ENCODE measurements around the gene NAXD. TPM values are rescaled to one million over a fixed set of nuclear protein-coding genes. Genes with fewer than 3 reads are reported as not detected.

Gene NAXD
- total RNA-seq, 1 experiment from 2014 or later, result 15.1 TPM

DNA sequence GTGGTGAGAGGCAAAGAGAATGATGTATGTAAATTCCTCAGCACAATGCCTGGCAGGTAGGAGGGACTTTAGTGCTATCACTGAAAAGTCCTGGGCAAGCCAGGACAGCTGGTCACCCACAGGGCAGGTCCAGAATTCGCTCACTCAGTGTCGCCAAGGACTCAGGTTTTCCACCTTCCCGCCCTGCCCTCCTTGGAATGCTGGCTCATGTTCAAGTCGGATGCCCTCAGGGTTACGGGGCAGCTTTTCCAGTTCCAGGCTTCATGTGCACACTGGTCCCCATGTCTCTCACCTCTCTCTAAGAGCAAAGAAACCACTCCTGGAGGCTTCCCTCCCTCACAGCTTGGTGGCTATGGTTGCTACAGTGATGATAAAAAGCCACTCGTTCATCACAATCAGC is 24.8 kb upstream of the NAXD start:
- CTCF ChIA-PET, result no interaction called here
- no peak for DNase-seq (ENCODE audit: low read depth, low spot score)
- Histone ChIP-seq H3K27ac (ENCODE audit: low read length) (no peak overlapping the region), H3K4me3 (ENCODE audit: low read depth in 2 of 2, low read length in 2 of 2) (no peak overlapping the region), H3K36me3 (ENCODE audit: control insufficient read depth, insufficient read depth, low read length) (no peaks in the 10 kb centered on the region), H3K9me3 (ENCODE audit: control insufficient read depth, insufficient read depth, low read depth, low read length) (no peaks in the 10 kb centered on the region), H3K4me1 (ENCODE audit: control insufficient read depth, insufficient read depth, low read length) (no peaks in the 10 kb centered on the region), H3K27me3 (ENCODE audit: control insufficient read depth, insufficient read depth, low read length) (no peaks in the 10 kb centered on the region)
- TF ChIP-seq TCF7L2 (IDR thresholded peaks at IDR 0.05; ENCODE audit: low read depth, low read length) (no peak), SIN3A (IDR thresholded peaks at IDR 0.05; ENCODE audit: borderline replicate concordance, insufficient read depth, low read depth, low read length) (no peak), POLR2AphosphoS5 (IDR thresholded peaks at IDR 0.05; ENCODE audit: low read depth, low read length) (no peak)
- TF ChIP-seq, protein P1, sequence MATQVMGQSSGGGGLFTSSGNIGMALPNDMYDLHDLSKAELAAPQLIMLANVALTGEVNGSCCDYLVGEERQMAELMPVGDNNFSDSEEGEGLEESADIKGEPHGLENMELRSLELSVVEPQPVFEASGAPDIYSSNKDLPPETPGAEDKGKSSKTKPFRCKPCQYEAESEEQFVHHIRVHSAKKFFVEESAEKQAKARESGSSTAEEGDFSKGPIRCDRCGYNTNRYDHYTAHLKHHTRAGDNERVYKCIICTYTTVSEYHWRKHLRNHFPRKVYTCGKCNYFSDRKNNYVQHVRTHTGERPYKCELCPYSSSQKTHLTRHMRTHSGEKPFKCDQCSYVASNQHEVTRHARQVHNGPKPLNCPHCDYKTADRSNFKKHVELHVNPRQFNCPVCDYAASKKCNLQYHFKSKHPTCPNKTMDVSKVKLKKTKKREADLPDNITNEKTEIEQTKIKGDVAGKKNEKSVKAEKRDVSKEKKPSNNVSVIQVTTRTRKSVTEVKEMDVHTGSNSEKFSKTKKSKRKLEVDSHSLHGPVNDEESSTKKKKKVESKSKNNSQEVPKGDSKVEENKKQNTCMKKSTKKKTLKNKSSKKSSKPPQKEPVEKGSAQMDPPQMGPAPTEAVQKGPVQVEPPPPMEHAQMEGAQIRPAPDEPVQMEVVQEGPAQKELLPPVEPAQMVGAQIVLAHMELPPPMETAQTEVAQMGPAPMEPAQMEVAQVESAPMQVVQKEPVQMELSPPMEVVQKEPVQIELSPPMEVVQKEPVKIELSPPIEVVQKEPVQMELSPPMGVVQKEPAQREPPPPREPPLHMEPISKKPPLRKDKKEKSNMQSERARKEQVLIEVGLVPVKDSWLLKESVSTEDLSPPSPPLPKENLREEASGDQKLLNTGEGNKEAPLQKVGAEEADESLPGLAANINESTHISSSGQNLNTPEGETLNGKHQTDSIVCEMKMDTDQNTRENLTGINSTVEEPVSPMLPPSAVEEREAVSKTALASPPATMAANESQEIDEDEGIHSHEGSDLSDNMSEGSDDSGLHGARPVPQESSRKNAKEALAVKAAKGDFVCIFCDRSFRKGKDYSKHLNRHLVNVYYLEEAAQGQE (IDR thresholded peaks at IDR 0.05; ENCODE audit: insufficient read depth in 1 of 2, low read depth in 2 of 2, low read length in 1 of 2), result no peak
- TF ChIP-seq, protein P2, sequence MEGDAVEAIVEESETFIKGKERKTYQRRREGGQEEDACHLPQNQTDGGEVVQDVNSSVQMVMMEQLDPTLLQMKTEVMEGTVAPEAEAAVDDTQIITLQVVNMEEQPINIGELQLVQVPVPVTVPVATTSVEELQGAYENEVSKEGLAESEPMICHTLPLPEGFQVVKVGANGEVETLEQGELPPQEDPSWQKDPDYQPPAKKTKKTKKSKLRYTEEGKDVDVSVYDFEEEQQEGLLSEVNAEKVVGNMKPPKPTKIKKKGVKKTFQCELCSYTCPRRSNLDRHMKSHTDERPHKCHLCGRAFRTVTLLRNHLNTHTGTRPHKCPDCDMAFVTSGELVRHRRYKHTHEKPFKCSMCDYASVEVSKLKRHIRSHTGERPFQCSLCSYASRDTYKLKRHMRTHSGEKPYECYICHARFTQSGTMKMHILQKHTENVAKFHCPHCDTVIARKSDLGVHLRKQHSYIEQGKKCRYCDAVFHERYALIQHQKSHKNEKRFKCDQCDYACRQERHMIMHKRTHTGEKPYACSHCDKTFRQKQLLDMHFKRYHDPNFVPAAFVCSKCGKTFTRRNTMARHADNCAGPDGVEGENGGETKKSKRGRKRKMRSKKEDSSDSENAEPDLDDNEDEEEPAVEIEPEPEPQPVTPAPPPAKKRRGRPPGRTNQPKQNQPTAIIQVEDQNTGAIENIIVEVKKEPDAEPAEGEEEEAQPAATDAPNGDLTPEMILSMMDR (IDR thresholded peaks at IDR 0.05), result no peak
- intact Hi-C loops (cut with micrococcal nuclease; ENCODE audit: unreplicated experiment), result no loop called here
- BruUV-seq (replicated peaks), result no TSS peak
- in situ Hi-C loops (cut with HindIII; ENCODE audit: low pct_unique_long_range_greater_than_20kb, low sequenced_read_pairs), result no loop called here
- POLR2A ChIA-PET, result no interaction called here
- no peak for ATAC-seq

DNA sequence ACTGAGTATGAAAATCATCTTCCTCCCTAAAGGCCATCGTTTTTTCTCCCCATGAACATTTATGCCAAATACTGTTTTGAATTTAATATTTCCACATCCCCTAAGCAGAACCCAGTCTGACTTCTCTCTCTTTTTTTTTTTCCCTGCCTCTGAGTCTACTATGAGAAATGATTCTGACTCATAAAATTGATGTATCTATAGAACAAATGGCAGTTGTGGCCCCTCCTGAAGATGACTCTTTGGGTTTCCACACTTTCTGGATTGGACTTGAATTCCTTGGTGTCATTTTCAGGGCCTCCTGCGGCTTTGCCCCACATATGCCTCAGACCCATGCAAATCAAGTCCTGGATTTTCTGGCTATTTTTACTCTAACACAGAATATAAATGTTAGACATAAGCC is 22.7 kb upstream of the NAXD start:
- no peaks in the 10 kb centered on the region for H3K36me3 ChIP-seq (ENCODE audit: control insufficient read depth, insufficient read depth, low read length)
- ATAC-seq, result no peak
- in situ Hi-C loops (cut with HindIII; ENCODE audit: low pct_unique_long_range_greater_than_20kb, low sequenced_read_pairs), result no loop called here
- no peak overlapping the region for H3K27ac ChIP-seq (ENCODE audit: low read length)
- H3K4me1 ChIP-seq (ENCODE audit: control insufficient read depth, insufficient read depth, low read length), result no peaks in the 10 kb centered on the region
- ChIA-PET CTCF (no interaction called here), POLR2A (interaction anchor here (0.7 kb wide), 1 partner anchor 137 kb away, joined by 3 read pairs; no protein-coding TSS in a partner anchor)
- intact Hi-C loops (cut with micrococcal nuclease; ENCODE audit: unreplicated experiment), result no loop called here
- no TSS peak for BruUV-seq (replicated peaks)
- no peaks in the 10 kb centered on the region for H3K9me3 ChIP-seq (ENCODE audit: control insufficient read depth, insufficient read depth, low read depth, low read length)
- no peak overlapping the region for H3K4me3 ChIP-seq (ENCODE audit: low read depth in 2 of 2, low read length in 2 of 2)
- TF ChIP-seq, protein P2 (IDR thresholded peaks at IDR 0.05), result no peak
- TF ChIP-seq TCF7L2 (IDR thresholded peaks at IDR 0.05; ENCODE audit: low read depth, low read length), result no peak
- no peak for TF ChIP-seq SIN3A (IDR thresholded peaks at IDR 0.05; ENCODE audit: borderline replicate concordance, insufficient read depth, low read depth, low read length)
- DNase-seq (ENCODE audit: low read depth, low spot score), result no peak
- H3K27me3 ChIP-seq (ENCODE audit: control insufficient read depth, insufficient read depth, low read length), result no peaks in the 10 kb centered on the region

Measured in Panc1 (cell line).